Common myeloid progenitor, CD34-positive (primary cell): ENCODE data around the gene MREG. TPM values are rescaled to one million over a fixed set of nuclear protein-coding genes. Genes with fewer than 3 reads are reported as not detected.
A peak's percentile ranks its signal among the peaks of the same experiment; 100 is the strongest.

ENCODE experiments used
- CTCF ChIA-PET: fragments of 350-600 bp; sonication (Branson Sonifier 250); formaldehyde crosslinking; loops from one replicate; lab custom pipeline; 2021; ENCODE audit warnings: antibody characterized with exemption; lab: Charles Lee
- POLR2A ChIA-PET: fragments of 350-600 bp; sonication (Branson Sonifier 250); formaldehyde crosslinking; loops from one replicate; lab custom pipeline; 2021; ENCODE audit warnings: antibody characterized with exemption; lab: Charles Lee
- DNase-seq, 3 donors: peaks; one replicate each; pipeline versions ENCODE4 v3.0.0 to v3.0.0-alpha.2; 2013
- H3K27ac ChIP-seq, 2 experiments: 1 replicate in 1 of 2; 2 replicates in 1 of 2; pipeline ENCODE4 v1.7.0; 2013; ENCODE audit warnings: inconsistent platforms in 2 of 2, low read length in 2 of 2, mild to moderate bottlenecking in 2 of 2, low read depth in 1 of 2, moderate library complexity in 1 of 2; ENCODE audit not compliant: severe bottlenecking in 2 of 2, insufficient read depth in 1 of 2, poor library complexity in 1 of 2
- H3K27me3 ChIP-seq, 5 experiments: replicated peaks in 2 of 5; 1 replicate in 3 of 5; 2 replicates in 2 of 5; pipeline versions ENCODE4 v1.6.1 to v1.7.0; 2013; ENCODE audit warnings: low read length in 4 of 5, mild to moderate bottlenecking in 2 of 5, moderate library complexity in 2 of 5, inconsistent platforms in 1 of 5; ENCODE audit not compliant: insufficient read depth in 5 of 5, control insufficient read depth in 4 of 5
- H3K36me3 ChIP-seq, 4 experiments: 1 replicate in 2 of 4; 2 replicates in 2 of 4; pipeline versions ENCODE4 v1.6.1 to v1.7.0; 2013; ENCODE audit warnings: low read length in 3 of 4, control low read depth in 1 of 4, mild to moderate bottlenecking in 1 of 4; ENCODE audit not compliant: control insufficient read depth in 4 of 4, insufficient read depth in 4 of 4
- H3K4me1 ChIP-seq, 4 experiments: 1 replicate in 3 of 4; 2 replicates in 1 of 4; pipeline versions ENCODE4 v1.6.1 to v1.7.1; 2013; ENCODE audit warnings: low read length in 3 of 4, mild to moderate bottlenecking in 3 of 4, control low read depth in 1 of 4, inconsistent platforms in 1 of 4, moderate library complexity in 1 of 4; ENCODE audit not compliant: control insufficient read depth in 4 of 4, insufficient read depth in 4 of 4; ENCODE audit errors: control extremely low read depth in 1 of 4
- H3K4me3 ChIP-seq, 7 experiments: 1 replicate in 4 of 7; 2 replicates in 3 of 7; pipeline versions ENCODE4 v1.5.1 to v1.7.0; 2013; ENCODE audit warnings: mild to moderate bottlenecking in 7 of 7, low read length in 6 of 7, moderate library complexity in 6 of 7, inconsistent platforms in 2 of 7, low read depth in 2 of 7, control low read depth in 1 of 7; ENCODE audit not compliant: insufficient read depth in 4 of 7, control insufficient read depth in 1 of 7; ENCODE audit errors: extremely low read depth in 1 of 7
- H3K9me3 ChIP-seq, 5 experiments: 1 replicate in 4 of 5; 2 replicates in 1 of 5; pipeline versions ENCODE4 v1.6.1 to v1.7.1; 2013; ENCODE audit warnings: low read length in 4 of 5, mild to moderate bottlenecking in 2 of 5, inconsistent platforms in 1 of 5, low read depth in 1 of 5, moderate library complexity in 1 of 5; ENCODE audit not compliant: control insufficient read depth in 4 of 5, insufficient read depth in 2 of 5; ENCODE audit errors: control extremely low read depth in 1 of 5
- whole genome bisulfite sequencing: methylation state at CpG from one replicate; pipeline ENCODE4 v1.1.5; 2013; ENCODE audit not compliant: insufficient coverage; 5-methylcytosine and 5-hydroxymethylcytosine counted together
- polyA plus RNA-seq: library from polyadenylated mRNA; unstranded; fragments of 120-200 nt; gene quantifications from one replicate; pipeline ENCODE4 v1.2.1, GENCODE V29; 2013

Gene MREG, protein sequence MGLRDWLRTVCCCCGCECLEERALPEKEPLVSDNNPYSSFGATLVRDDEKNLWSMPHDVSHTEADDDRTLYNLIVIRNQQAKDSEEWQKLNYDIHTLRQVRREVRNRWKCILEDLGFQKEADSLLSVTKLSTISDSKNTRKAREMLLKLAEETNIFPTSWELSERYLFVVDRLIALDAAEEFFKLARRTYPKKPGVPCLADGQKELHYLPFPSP
- polyA plus RNA-seq: 10.6 TPM

DNA sequence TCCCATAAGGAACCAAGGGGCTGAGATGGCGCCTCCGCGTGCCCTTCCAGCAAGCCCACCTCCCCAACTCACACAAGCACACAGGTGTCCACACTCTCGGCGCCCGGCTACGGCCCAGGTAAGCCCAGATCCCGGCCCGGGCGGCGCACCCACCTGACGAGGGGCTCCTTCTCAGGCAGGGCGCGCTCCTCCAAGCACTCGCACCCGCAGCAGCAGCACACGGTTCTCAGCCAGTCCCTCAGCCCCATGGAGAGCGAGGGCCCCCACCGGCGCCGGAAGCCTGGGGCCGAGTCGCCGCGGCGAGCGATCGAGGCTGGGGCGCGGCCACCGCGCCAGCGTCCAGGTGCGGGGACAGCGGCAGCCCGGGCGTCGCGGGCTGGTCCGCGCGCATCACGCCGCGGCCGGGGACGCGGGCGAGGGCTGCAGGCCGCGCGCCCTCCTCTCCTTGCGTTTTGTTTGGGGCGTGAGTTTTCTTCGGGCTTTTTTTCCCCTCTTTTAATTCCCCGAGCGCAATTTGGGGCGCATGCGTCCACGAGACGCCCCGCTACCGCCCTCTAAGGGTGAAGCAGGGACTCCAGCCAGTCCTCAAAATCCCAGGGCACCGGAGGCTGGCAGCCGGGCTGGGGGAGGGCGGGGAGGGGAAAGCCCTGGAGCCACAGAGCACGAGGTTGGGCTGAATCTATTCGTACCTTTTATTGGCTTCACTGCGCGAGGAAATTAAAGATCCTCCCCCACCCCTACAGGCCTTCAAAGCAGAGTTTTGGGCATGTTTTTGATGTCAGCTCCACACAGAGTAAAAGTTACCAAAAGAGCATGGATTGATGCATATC is at the start of gene MREG:
Gene MREG (minus strand): TSS at position 472 of the 830 bp plus-strand sequence. CDS start 224 bp downstream, at position 248.
- Histone ChIP-seq H3K36me3 (no peaks in the 10 kb centered on the region), H3K4me1 (peaks cover 20 to 54% (median 42%) of the 10 kb centered on the region in 4 experiments), H3K4me3 (peak within 1 kb of the TSS; percentile 79 to 94 (median 88)), H3K27me3 (no peaks in the 10 kb centered on the region), H3K9me3 (no peaks in the 10 kb centered on the region), H3K27ac (peak within 1 kb of the TSS; percentile 61 to 79)
- ChIA-PET CTCF (interaction anchor here (0.6 to 3.4 kb wide), 10 partner anchors 8 to 63 kb away, joined by 3 to 15 read pairs (median 5); no protein-coding TSS in a partner anchor), POLR2A (no interaction called here)
- WGBS: 0% methylated on average over 65 of the region's 70 CpGs
- DNase-seq: peak; percentile 85 to 93 (median 93)

DNA sequence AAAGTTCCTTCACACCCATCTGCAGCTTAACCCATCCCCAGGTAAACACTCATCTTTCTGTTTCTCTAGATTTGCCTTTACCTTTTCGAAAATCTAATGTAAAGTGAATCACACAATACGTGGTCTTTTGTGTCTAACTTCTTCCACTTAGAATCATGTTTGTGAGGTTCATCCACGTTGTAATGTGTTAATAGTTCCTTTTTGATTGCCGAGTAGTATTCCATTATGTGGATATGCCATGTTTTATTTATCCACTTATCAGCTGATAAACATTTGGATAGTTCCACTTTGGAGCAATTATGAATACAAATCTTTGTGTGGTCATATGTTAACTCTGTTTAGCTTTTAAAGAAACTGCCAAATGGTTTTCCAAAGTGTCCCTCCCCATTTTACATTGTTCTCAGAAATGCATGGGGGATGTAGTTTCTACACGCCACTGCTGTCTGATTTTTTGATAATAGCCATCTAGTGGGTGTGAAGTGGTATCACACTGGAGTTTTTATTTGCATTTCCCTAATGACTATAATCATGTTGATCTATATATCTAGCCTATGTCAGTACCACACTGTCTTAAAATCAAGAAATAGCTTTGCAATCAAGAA is 46.0 kb upstream of the MREG start:
- Histone ChIP-seq H3K4me3 (no peak overlapping the region), H3K9me3 (no peaks in the 10 kb centered on the region), H3K36me3 (peaks cover 0 to 4% (median 2%) of the 10 kb centered on the region in 4 experiments), H3K27ac (no peak overlapping the region), H3K27me3 (no peaks in the 10 kb centered on the region), H3K4me1 (peaks cover 0 to 10% (median 9%) of the 10 kb centered on the region in 4 experiments)
- DNase-seq: peak in 2 of 3 donors; percentile 17 to 39
- POLR2A ChIA-PET: no interaction called here
- CTCF ChIA-PET: interaction anchor here (1.1 to 2.8 kb wide), 8 partner anchors 10 to 49 kb away, joined by 3 to 12 read pairs (median 4); partner anchors contain the start of genes PECR, TMEM169 and XRCC5
- WGBS: 100% methylated on average over 2 of the region's 5 CpGs

DNA sequence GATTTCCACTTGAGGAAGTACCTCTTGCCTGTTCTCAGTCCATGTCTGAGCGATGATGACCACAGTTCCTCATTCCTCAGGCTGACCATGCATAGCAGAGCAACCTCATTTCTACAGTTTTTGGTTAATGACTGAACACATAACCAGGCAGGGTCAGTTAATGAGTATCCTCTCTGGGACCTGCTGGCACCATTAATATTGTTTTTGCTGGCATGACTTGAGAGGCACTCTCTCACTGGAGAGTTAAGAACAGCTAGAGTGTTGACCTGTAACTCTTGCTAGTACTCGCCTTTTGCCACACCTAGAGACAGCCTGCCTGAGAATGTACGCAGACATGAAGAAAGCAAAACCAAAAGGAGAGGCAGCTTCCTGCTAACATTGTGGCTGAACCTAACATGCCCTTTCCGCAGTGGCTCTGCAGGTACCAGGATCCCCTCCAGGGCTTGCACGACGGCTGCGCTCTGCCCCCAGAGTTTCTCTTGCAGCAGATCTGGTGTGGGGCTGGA is 44.4 kb upstream of the MREG start:
- Histone ChIP-seq H3K27ac (peak overlapping the region in 1 of 2 experiments; percentile 30), H3K4me3 (peak overlapping the region in 5 of 7 experiments; percentile 19 to 68 (median 32)), H3K4me1 (peaks cover 0 to 10% (median 9%) of the 10 kb centered on the region in 4 experiments), H3K27me3 (no peaks in the 10 kb centered on the region), H3K36me3 (peaks cover 0 to 4% (median 0%) of the 10 kb centered on the region in 4 experiments), H3K9me3 (no peaks in the 10 kb centered on the region)
- peak in 2 of 3 donors; percentile 50 to 58 for DNase-seq
- 51% methylated on average over 4 of the region's 7 CpGs for WGBS
- CTCF ChIA-PET: interaction anchor here (0.9 to 2.8 kb wide), 5 partner anchors 12 to 111 kb away, joined by 3 to 12 read pairs (median 4); partner anchors contain the start of gene XRCC5
- POLR2A ChIA-PET: no interaction called here

DNA sequence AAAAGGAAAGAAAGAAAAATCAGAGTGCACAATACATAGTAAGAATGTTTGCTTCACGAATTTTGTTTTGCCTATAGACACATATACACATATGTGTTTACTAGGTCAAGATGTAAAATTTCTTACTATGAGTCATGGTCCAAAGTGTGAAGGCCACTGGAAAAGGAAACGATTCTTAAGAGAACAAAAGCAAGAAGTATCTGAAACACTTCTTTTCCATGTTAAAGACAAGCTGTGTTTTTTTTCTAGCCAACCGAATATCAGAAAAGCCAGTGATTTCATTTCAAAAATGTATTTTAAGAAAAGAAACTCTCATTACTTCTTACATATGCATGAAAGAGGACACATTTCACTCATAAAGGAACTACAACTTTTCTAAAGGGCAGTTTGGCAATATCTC is 43.4 kb upstream of the MREG start:
- Histone ChIP-seq H3K27ac (no peak overlapping the region), H3K4me1 (peaks cover 0 to 10% (median 9%) of the 10 kb centered on the region in 4 experiments), H3K36me3 (peaks cover 0 to 4% (median 0%) of the 10 kb centered on the region in 4 experiments), H3K9me3 (no peaks in the 10 kb centered on the region), H3K27me3 (no peaks in the 10 kb centered on the region), H3K4me3 (no peak overlapping the region)
- 100% methylated on average over 1 of the region's 3 CpGs for WGBS
- ChIA-PET CTCF (no interaction called here), POLR2A (no interaction called here)
- no peak for DNase-seq

DNA sequence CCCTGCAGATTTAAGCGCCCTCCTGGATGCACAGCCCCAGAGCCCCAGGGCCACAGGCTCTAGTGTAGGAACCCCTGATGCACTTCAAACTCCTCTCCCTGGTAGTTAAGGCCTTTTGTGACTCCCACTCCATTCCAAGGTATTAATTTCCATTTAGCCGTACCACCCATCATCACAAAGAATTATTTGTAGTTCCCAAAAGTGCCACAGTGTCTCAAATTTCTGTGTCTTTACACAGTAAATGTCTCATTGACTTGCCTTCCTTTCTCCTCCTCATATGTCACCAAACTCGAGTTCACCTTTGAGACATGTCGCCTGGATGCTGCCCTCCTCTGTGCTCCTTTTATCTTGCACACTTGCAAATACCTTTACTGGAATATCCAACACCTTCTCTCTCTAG is 42.3 kb upstream of the MREG start:
- ChIA-PET CTCF (no interaction called here), POLR2A (no interaction called here)
- no peak for DNase-seq
- 98% methylated on average over 4 of the region's 4 CpGs for WGBS
- Histone ChIP-seq H3K4me1 (peaks cover 0 to 10% (median 9%) of the 10 kb centered on the region in 4 experiments), H3K4me3 (no peak overlapping the region), H3K9me3 (no peaks in the 10 kb centered on the region), H3K36me3 (peaks cover 0 to 4% (median 0%) of the 10 kb centered on the region in 4 experiments), H3K27me3 (no peaks in the 10 kb centered on the region), H3K27ac (no peak overlapping the region)

DNA sequence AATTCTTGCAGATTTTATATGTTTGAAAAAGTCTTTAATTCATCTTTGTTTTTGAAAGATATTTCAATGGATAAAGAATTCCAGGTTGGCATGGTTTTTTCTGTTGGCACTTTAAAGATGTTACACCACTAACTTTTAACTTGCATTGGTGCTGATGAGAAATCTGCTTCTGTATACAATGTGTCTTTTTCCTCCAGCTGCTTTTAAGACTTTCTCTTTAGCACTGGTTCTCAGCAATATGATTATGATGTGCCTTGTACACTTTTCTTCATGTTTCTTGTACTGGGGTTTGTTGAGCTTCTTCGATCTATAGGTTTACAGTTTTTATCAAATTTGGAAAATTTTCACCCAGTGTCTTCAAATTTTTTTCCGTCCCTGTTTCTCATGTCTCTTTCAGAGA is 39.1 kb upstream of the MREG start:
- H3K27ac ChIP-seq: no peak overlapping the region
- peaks cover 0 to 4% (median 0%) of the 10 kb centered on the region in 4 experiments for H3K36me3 ChIP-seq
- peaks cover 0 to under 1% (median 0%) of the 10 kb centered on the region in 4 experiments for H3K4me1 ChIP-seq
- no peak for DNase-seq
- POLR2A ChIA-PET: no interaction called here
- CTCF ChIA-PET: interaction anchor here (1.9 kb wide), 1 partner anchor 29 kb away, joined by 4 read pairs; no protein-coding TSS in a partner anchor
- 92% methylated on average over 2 of the region's 2 CpGs for WGBS
- no peaks in the 10 kb centered on the region for H3K27me3 ChIP-seq
- H3K4me3 ChIP-seq: no peak overlapping the region
- no peaks in the 10 kb centered on the region for H3K9me3 ChIP-seq
